Transverse colon (tissue), 4 donors: ENCODE results near the gene OBP2B.

Experiments
- CTCF ChIP-seq, 5 experiments: fragments of 200-600 bp in 3 of 5; fragments of 450-650 bp in 2 of 5; sonication (generic) in 3 of 5; IDR thresholded peaks; 1 replicate in 2 of 5; 2 replicates in 3 of 5; pipeline ENCODE4 v1.5.1; 2016 to 2017; ENCODE audit warnings: antibody characterized with exemption in 5 of 5, inconsistent platforms in 3 of 5, mild to moderate bottlenecking in 2 of 5, moderate library complexity in 1 of 5
- POLR2AphosphoS5 ChIP-seq, 3 donors: sonication (generic); formaldehyde crosslinking; IDR thresholded peaks; one replicate each; pipeline ENCODE4 v1.6.1; 2016; ENCODE audit warnings: antibody characterized with exemption in 3 of 3

GRCh38 chr9:133226219-133227171, 17.4 kb upstream of the OBP2B start:
- TF ChIP-seq CTCF (IDR thresholded peaks at IDR 0.05) (no peak), POLR2AphosphoS5 (IDR thresholded peaks at IDR 0.05) (no peak)
